ENCODE results near the gene PDE3A. TPM values are rescaled to one million over a fixed set of nuclear protein-coding genes. Genes with fewer than 3 reads are reported as not detected.

PDE3A gene
- polyA plus RNA-seq, 6 donors from 2014 or later = 0.12 TPM; not detected in 5

GRCh38 chr12:20366776-20367409, 1.4 kb upstream of the PDE3A start:
- ATAC-seq (ENCODE audit: low read depth in 2 of 2) (no peak), DNase-seq (no peak)
- H3K4me3 Mint-ChIP-seq = no peak overlapping the region
- no peaks in the 10 kb centered on the region for H3K36me3 Mint-ChIP-seq
- H3K27me3 Mint-ChIP-seq = peaks cover 32 to 47% (median 32%) of the 10 kb centered on the region in 3 donors
- no peak overlapping the region for H3K27ac Mint-ChIP-seq
- H3K4me1 Mint-ChIP-seq = peaks cover 4 to 11% (median 9%) of the 10 kb centered on the region in 3 donors
- peaks cover 0 to 6% (median 0%) of the 10 kb centered on the region in 7 donors for H3K9me3 Mint-ChIP-seq

- peaks cover 32 to 52% (median 38%) of the 10 kb centered on the region in 3 donors for H3K27me3 Mint-ChIP-seq
Measured at GRCh38 chr12:20367583-20368113, 689 bp upstream of the PDE3A start.

GRCh38 chr12:20368651-20369304, 441 bp downstream of the PDE3A start:
- no peak overlapping the region for H3K4me3 Mint-ChIP-seq
- H3K27ac Mint-ChIP-seq = no peak overlapping the region
- peaks cover 0 to 6% (median 0%) of the 10 kb centered on the region in 7 donors for H3K9me3 Mint-ChIP-seq
- H3K27me3 Mint-ChIP-seq = peaks cover 36 to 56% (median 44%) of the 10 kb centered on the region in 3 donors
- no peak for DNase-seq
- no peaks in the 10 kb centered on the region for H3K36me3 Mint-ChIP-seq
- no peak for ATAC-seq (ENCODE audit: low read depth in 2 of 2)
- peaks cover 4 to 11% (median 9%) of the 10 kb centered on the region in 3 donors for H3K4me1 Mint-ChIP-seq

More at GRCh38 chr12:20367583-20368113, 689 bp upstream of the PDE3A start:
- ATAC-seq (ENCODE audit: low read depth in 2 of 2) = no peak
- Mint-ChIP-seq H3K4me1 (peaks cover 4 to 11% (median 9%) of the 10 kb centered on the region in 3 donors), H3K4me3 (no peak overlapping the region), H3K27ac (no peak overlapping the region), H3K36me3 (no peaks in the 10 kb centered on the region), H3K9me3 (peaks cover 0 to 6% (median 0%) of the 10 kb centered on the region in 7 donors)
- no peak for DNase-seq

- no peak overlapping the region for H3K27ac Mint-ChIP-seq
- no peaks in the 10 kb centered on the region for H3K36me3 Mint-ChIP-seq
- H3K4me3 Mint-ChIP-seq = peak overlapping the region in 1 of 8 donors; percentile 5
- H3K27me3 Mint-ChIP-seq = peaks cover 40 to 63% (median 44%) of the 10 kb centered on the region in 3 donors
- H3K4me1 Mint-ChIP-seq = peaks cover 4 to 11% (median 9%) of the 10 kb centered on the region in 3 donors
- ATAC-seq (ENCODE audit: low read depth in 2 of 2) (no peak), DNase-seq (no peak)
- H3K9me3 Mint-ChIP-seq = peaks cover 0 to 6% (median 0%) of the 10 kb centered on the region in 7 donors
Measured at GRCh38 chr12:20369305-20370013, 1.1 kb downstream of the PDE3A start.

GRCh38 chr12:20370014-20370386, 1.7 kb downstream of the PDE3A start:
- no peak overlapping the region for H3K27ac Mint-ChIP-seq

GRCh38 chr12:20370866-20371519, 2.7 kb downstream of the PDE3A start:
- peaks cover 0 to 6% (median 0%) of the 10 kb centered on the region in 7 donors for H3K9me3 Mint-ChIP-seq
- no peaks in the 10 kb centered on the region for H3K36me3 Mint-ChIP-seq
- no peak overlapping the region for H3K4me3 Mint-ChIP-seq
- DNase-seq = no peak
- peaks cover 4 to 11% (median 9%) of the 10 kb centered on the region in 3 donors for H3K4me1 Mint-ChIP-seq
- H3K27ac Mint-ChIP-seq = no peak overlapping the region
- no peak for ATAC-seq (ENCODE audit: low read depth in 2 of 2)
- peaks cover 44 to 63% (median 45%) of the 10 kb centered on the region in 3 donors for H3K27me3 Mint-ChIP-seq

More at GRCh38 chr12:20370014-20370386, 1.7 kb downstream of the PDE3A start:
- H3K9me3 Mint-ChIP-seq = peaks cover 0 to 6% (median 0%) of the 10 kb centered on the region in 7 donors
- no peak overlapping the region for H3K4me3 Mint-ChIP-seq
- peaks cover 4 to 11% (median 9%) of the 10 kb centered on the region in 3 donors for H3K4me1 Mint-ChIP-seq
- no peaks in the 10 kb centered on the region for H3K36me3 Mint-ChIP-seq
- ATAC-seq (ENCODE audit: low read depth in 2 of 2) (no peak), DNase-seq (no peak)
- peaks cover 44 to 63% (median 45%) of the 10 kb centered on the region in 3 donors for H3K27me3 Mint-ChIP-seq

- no peak for ATAC-seq (ENCODE audit: low read depth in 2 of 2)
- no peaks in the 10 kb centered on the region for H3K36me3 Mint-ChIP-seq
- peaks cover 4 to 11% (median 9%) of the 10 kb centered on the region in 3 donors for H3K4me1 Mint-ChIP-seq
- H3K27ac Mint-ChIP-seq = no peak overlapping the region
- peaks cover 0 to 6% (median 0%) of the 10 kb centered on the region in 7 donors for H3K9me3 Mint-ChIP-seq
- H3K4me3 Mint-ChIP-seq = no peak overlapping the region
- DNase-seq = no peak
- H3K27me3 Mint-ChIP-seq = peaks cover 33 to 55% (median 35%) of the 10 kb centered on the region in 3 donors
Measured at GRCh38 chr12:20372326-20373096, 4.2 kb downstream of the PDE3A start.

GRCh38 chr12:20374795-20375194, 6.5 kb downstream of the PDE3A start:
- peaks cover 0 to 3% (median 0%) of the 10 kb centered on the region in 3 donors for H3K4me1 Mint-ChIP-seq
- H3K4me3 Mint-ChIP-seq = no peak overlapping the region
- ATAC-seq (ENCODE audit: low read depth in 2 of 2) (no peak), DNase-seq (no peak)
- H3K27ac Mint-ChIP-seq = no peak overlapping the region
- peaks cover 0 to 6% (median 0%) of the 10 kb centered on the region in 7 donors for H3K9me3 Mint-ChIP-seq
- peaks cover 16 to 32% (median 27%) of the 10 kb centered on the region in 3 donors for H3K27me3 Mint-ChIP-seq
- H3K36me3 Mint-ChIP-seq = no peaks in the 10 kb centered on the region

- ATAC-seq (ENCODE audit: low read depth in 2 of 2) (no peak), DNase-seq (no peak)
- peaks cover 16 to 26% (median 20%) of the 10 kb centered on the region in 3 donors for H3K27me3 Mint-ChIP-seq
- no peak overlapping the region for H3K4me3 Mint-ChIP-seq
- no peak overlapping the region for H3K27ac Mint-ChIP-seq
- H3K4me1 Mint-ChIP-seq = no peaks in the 10 kb centered on the region
- H3K9me3 Mint-ChIP-seq = peaks cover 0 to 2% (median 0%) of the 10 kb centered on the region in 7 donors
- H3K36me3 Mint-ChIP-seq = no peaks in the 10 kb centered on the region
Measured at GRCh38 chr12:20375560-20375959, 7.2 kb downstream of the PDE3A start.

GRCh38 chr12:20376984-20377383, 8.6 kb downstream of the PDE3A start:
- Mint-ChIP-seq H3K4me3 (no peak overlapping the region), H3K4me1 (no peaks in the 10 kb centered on the region), H3K36me3 (no peaks in the 10 kb centered on the region), H3K27me3 (peaks cover 12 to 16% (median 13%) of the 10 kb centered on the region in 3 donors), H3K9me3 (peaks cover 0 to 2% (median 0%) of the 10 kb centered on the region in 7 donors), H3K27ac (no peak overlapping the region)
- ATAC-seq (ENCODE audit: low read depth in 2 of 2) = no peak
- DNase-seq = no peak

- Mint-ChIP-seq H3K27ac (no peak overlapping the region), H3K27me3 (peaks cover 6 to 13% (median 12%) of the 10 kb centered on the region in 3 donors), H3K9me3 (peaks cover 0 to 2% (median 0%) of the 10 kb centered on the region in 7 donors), H3K36me3 (no peaks in the 10 kb centered on the region), H3K4me1 (no peaks in the 10 kb centered on the region), H3K4me3 (no peak overlapping the region)
- ATAC-seq (ENCODE audit: low read depth in 2 of 2) (no peak), DNase-seq (no peak)
Measured at GRCh38 chr12:20377750-20378149, 9.4 kb downstream of the PDE3A start.

GRCh38 chr12:20382117-20382516, 13.8 kb downstream of the PDE3A start:
- no peak for ATAC-seq (ENCODE audit: low read depth in 2 of 2)
- Mint-ChIP-seq H3K9me3 (peaks cover 0 to 4% (median 3%) of the 10 kb centered on the region in 7 donors), H3K4me1 (no peaks in the 10 kb centered on the region), H3K27ac (no peak overlapping the region), H3K36me3 (no peaks in the 10 kb centered on the region), H3K4me3 (no peak overlapping the region), H3K27me3 (no peaks in the 10 kb centered on the region)
- DNase-seq = no peak
